HepG2 (cell line): Measurements from ENCODE around the gene CTNNBIP1. TPM values are rescaled to one million over a fixed set of nuclear protein-coding genes. Genes with fewer than 3 reads are reported as not detected.

Source experiments
- ATAC-seq: fragments of 200-7000 bp; cut with Tn5 transposase; 3 replicates; pipeline ENCODE4 v1.9.1; 2020; ENCODE audit warnings: mild to moderate bottlenecking, moderate library complexity
- BruUV-seq: library from RNA; stranded (reverse); fragments of 400-500 nt; replicated peaks from 2 replicates; lab custom pipeline; 2021; lab: Mats Ljungman, UMichigan
- CTCF ChIA-PET: fragments of 300-600 bp; formaldehyde crosslinking; extraction: SDS; loops from one replicate; lab custom pipeline; 2021; ENCODE audit warnings: low total read pairs, inconsistent platforms, low intra/inter-chr PET ratio; lab: Yijun Ruan, JAX
- POLR2A ChIA-PET: fragments of 350-600 bp; sonication (Branson Sonifier 250); formaldehyde crosslinking; loops from one replicate; lab custom pipeline; 2020; ENCODE audit warnings: antibody characterized with exemption, inconsistent platforms; lab: Yijun Ruan, JAX
- DNase-seq: peaks from one replicate; pipeline ENCODE4 v3.0.0-alpha.2; 2015; ENCODE audit warnings: low spot score
- FAIRE-seq: peaks from 3 replicates; lab custom pipeline; 2011; peaks lifted over from hg19 to GRCh38; lab: Jason Lieb, UNC
- H2AFZ ChIP-seq: one replicate; pipeline ENCODE4 v1.6.1; 2011; ENCODE audit warnings: low read length, inconsistent platforms
- H3K27ac ChIP-seq: fragments of 300-600 bp; 3 replicates; pipeline ENCODE4 v1.8.0; 2011; ENCODE audit warnings: mixed run types, mild to moderate bottlenecking, mixed read lengths, low read length, inconsistent platforms; ENCODE audit not compliant: insufficient read depth; ENCODE audit errors: extremely low read length
- H3K27me3 ChIP-seq, 2 experiments: fragments of 200-600 bp in 1 of 2; 2 replicates in 1 of 2; 3 replicates in 1 of 2; pipeline versions ENCODE4 v1.6.0 to v1.8.0; 2011; ENCODE audit warnings: low read length in 2 of 2, mild to moderate bottlenecking in 2 of 2, moderate library complexity in 2 of 2, inconsistent platforms in 1 of 2; ENCODE audit not compliant: insufficient read depth in 2 of 2, control insufficient read depth in 1 of 2
- H3K36me3 ChIP-seq, 2 experiments: fragments of 200-600 bp in 1 of 2; replicated peaks in 1 of 2; 2 replicates in 1 of 2; 3 replicates in 1 of 2; pipeline versions ENCODE4 v1.5.1 to v1.8.0; 2011; ENCODE audit warnings: low read length in 2 of 2, inconsistent platforms in 1 of 2; ENCODE audit not compliant: insufficient read depth in 2 of 2, control insufficient read depth in 1 of 2
- H3K4me1 ChIP-seq: 2 replicates; pipeline ENCODE4 v1.5.1; 2012; ENCODE audit warnings: low read length, inconsistent platforms; ENCODE audit not compliant: insufficient read depth
- H3K4me2 ChIP-seq: 2 replicates; pipeline ENCODE4 v1.6.0; 2011; ENCODE audit warnings: low read depth, low read length, inconsistent platforms
- H3K4me3 ChIP-seq, 3 experiments: fragments of 200-600 bp in 1 of 3; sonication (generic), shearing (Covaris generic) in 1 of 3; replicated peaks in 1 of 3; 2 replicates each; pipeline ENCODE4 v1.5.1; 2011 to 2016; ENCODE audit warnings: low read length in 3 of 3, inconsistent platforms in 2 of 3, low read depth in 2 of 3, mild to moderate bottlenecking in 2 of 3, control low read depth in 1 of 3, mixed read lengths in 1 of 3; ENCODE audit not compliant: insufficient read depth in 1 of 3
- H3K79me2 ChIP-seq: one replicate; pipeline ENCODE4 v1.6.1; 2011; ENCODE audit warnings: low read length, inconsistent platforms; ENCODE audit not compliant: insufficient read depth
- H3K9ac ChIP-seq: 2 replicates; pipeline ENCODE4 v1.6.0; 2011; ENCODE audit warnings: mild to moderate bottlenecking, low read depth, low read length, inconsistent platforms; ENCODE audit not compliant: insufficient read depth
- H3K9me3 ChIP-seq: 2 replicates; pipeline ENCODE4 v1.5.1; 2012; ENCODE audit warnings: mild to moderate bottlenecking, low read length
- H4K20me1 ChIP-seq: 2 replicates; pipeline ENCODE4 v1.6.0; 2011; ENCODE audit warnings: inconsistent platforms, mild to moderate bottlenecking, low read length, moderate library complexity; ENCODE audit not compliant: insufficient read depth
- AKAP8 ChIP-seq: sonication (generic); formaldehyde crosslinking; IDR thresholded peaks from 2 replicates; pipeline ENCODE4 v1.5.1; 2020; ENCODE audit warnings: mild to moderate bottlenecking, missing genetic modification reagents
- CENPX ChIP-seq: sonication (generic); formaldehyde crosslinking; IDR thresholded peaks from 2 replicates; pipeline ENCODE4 v1.9.0; 2021; ENCODE audit warnings: mild to moderate bottlenecking, missing genetic modification reagents, moderate library complexity
- EED ChIP-seq: sonication (generic); formaldehyde crosslinking; IDR thresholded peaks from 2 replicates; pipeline ENCODE4 v1.5.0; 2020; ENCODE audit warnings: mild to moderate bottlenecking, missing genetic modification reagents
- HNRNPH1 ChIP-seq: fragments of 200-400 bp; formaldehyde crosslinking; optimal IDR thresholded peaks from 2 replicates; pipeline ENCODE3; 2017; ENCODE audit warnings: mild to moderate bottlenecking, low read depth, low read length
- IKZF4 ChIP-seq: sonication (generic); formaldehyde crosslinking; IDR thresholded peaks from 2 replicates; pipeline ENCODE4 v1.5.1; 2020; ENCODE audit warnings: borderline replicate concordance, mild to moderate bottlenecking, low read depth, missing genetic modification reagents; ENCODE audit errors: not compliant biosample characterization
- MEIS1 ChIP-seq: sonication (generic); formaldehyde crosslinking; IDR thresholded peaks from 2 replicates; pipeline ENCODE4 v1.9.0; 2021; ENCODE audit warnings: mild to moderate bottlenecking, missing genetic modification reagents, moderate library complexity, borderline replicate concordance
- ONECUT2 ChIP-seq: sonication (generic); formaldehyde crosslinking; IDR thresholded peaks from 2 replicates; pipeline ENCODE4 v1.4.0; 2020; ENCODE audit warnings: missing genetic modification reagents
- PAWR ChIP-seq: sonication (generic); formaldehyde crosslinking; IDR thresholded peaks from 2 replicates; pipeline ENCODE4 v1.4.0; 2020; ENCODE audit warnings: missing genetic modification reagents, mild to moderate bottlenecking, borderline replicate concordance
- POLR2A ChIP-seq, 2 experiments: IDR thresholded peaks; 2 replicates each; pipeline ENCODE4 v1.6.1; 2011; ENCODE audit warnings: low read depth in 2 of 2, low read length in 2 of 2, mild to moderate bottlenecking in 1 of 2, moderate library complexity in 1 of 2; ENCODE audit not compliant: insufficient read depth in 1 of 2
- RXRA ChIP-seq: sonication (generic); formaldehyde crosslinking; IDR thresholded peaks from 2 replicates; pipeline ENCODE4 v1.5.1; 2020; ENCODE audit warnings: missing genetic modification reagents
- SUZ12 ChIP-seq: fragments of 150-350 bp; IDR thresholded peaks from 2 replicates; pipeline ENCODE4 v1.6.1; 2014; ENCODE audit warnings: low read depth, low read length
- U2AF2 ChIP-seq: fragments of 200-400 bp; formaldehyde crosslinking; IDR thresholded peaks from 2 replicates; pipeline ENCODE4 v1.6.1; 2017; ENCODE audit warnings: low read depth, mild to moderate bottlenecking, low read length
- ZBTB7B ChIP-seq: sonication (generic); formaldehyde crosslinking; IDR thresholded peaks from 2 replicates; pipeline ENCODE4 v1.4.0; 2020; ENCODE audit warnings: missing genetic modification reagents
- ZC3H4 ChIP-seq: sonication (generic); formaldehyde crosslinking; IDR thresholded peaks from 2 replicates; pipeline ENCODE4 v1.4.0; 2020; ENCODE audit warnings: missing genetic modification reagents, borderline replicate concordance
- ZFP62 ChIP-seq: sonication (generic); formaldehyde crosslinking; IDR thresholded peaks from 2 replicates; pipeline ENCODE4 v1.4.0; 2020; ENCODE audit warnings: missing genetic modification reagents
- ZNF335 ChIP-seq: sonication (generic); formaldehyde crosslinking; IDR thresholded peaks from 2 replicates; pipeline ENCODE4 v1.4.0; 2020; ENCODE audit warnings: missing genetic modification reagents
- ZNF354B ChIP-seq: sonication (generic); formaldehyde crosslinking; IDR thresholded peaks from 2 replicates; pipeline ENCODE4 v1.8.0; 2022; ENCODE audit warnings: mild to moderate bottlenecking, missing genetic modification reagents
- ZNF549 ChIP-seq: sonication (generic); formaldehyde crosslinking; IDR thresholded peaks from 2 replicates; pipeline ENCODE4 v1.5.0; 2020; ENCODE audit warnings: missing genetic modification reagents
- ZNF569 ChIP-seq: sonication (generic); formaldehyde crosslinking; IDR thresholded peaks from 2 replicates; pipeline ENCODE4 v1.5.0; 2020; ENCODE audit warnings: mild to moderate bottlenecking, missing genetic modification reagents, moderate library complexity, borderline replicate concordance
- ZNF597 ChIP-seq: sonication (generic); formaldehyde crosslinking; IDR thresholded peaks from 2 replicates; pipeline ENCODE4 v1.5.0; 2020; ENCODE audit warnings: missing genetic modification reagents
- ZNF607 ChIP-seq: sonication (generic); formaldehyde crosslinking; IDR thresholded peaks from 2 replicates; pipeline ENCODE4 v1.5.1; 2020; ENCODE audit warnings: missing genetic modification reagents, mild to moderate bottlenecking, borderline replicate concordance
- ZNF780A ChIP-seq: sonication (generic); formaldehyde crosslinking; IDR thresholded peaks from 2 replicates; pipeline ENCODE4 v1.8.0; 2022; ENCODE audit warnings: mild to moderate bottlenecking, missing genetic modification reagents, moderate library complexity
- WGBS: methylation state at CpG from one replicate; pipeline ENCODE4 v1.1.6; 2017; ENCODE audit warnings: low lambda C conversion rate; 5-methylcytosine and 5-hydroxymethylcytosine counted together
- in situ Hi-C: cut with HindIII; loops from 2 replicates; pipeline ENCODE4 v1.10.0; 2017; ENCODE audit warnings: low pct_unique_long_range_greater_than_20kb; ENCODE audit not compliant: extremely low pct_ligation_motif_present
- intact Hi-C: fragments of 100-400 bp; cut with micrococcal nuclease; formaldehyde crosslinking; loops from one replicate; pipeline ENCODE4 v1.10.0; 2022; ENCODE audit not compliant: unreplicated experiment
- polyA plus RNA-seq, 8 experiments: library from polyadenylated mRNA; depleted of rRNA in 3 of 8; stranded (reverse) in 7 of 8; unstranded in 1 of 8; fragments of >200 nt; fragmentation: Illumina TruSeq in 4 of 8; extraction: Trizol in 4 of 8; gene quantifications; 2 replicates each; pipeline versions ENCODE4 v1.2.1 to v1.2.3, GENCODE V29; 2011 to 2016; ENCODE audit warnings: low read depth in 4 of 8, missing spikeins in 1 of 8, mixed read lengths in 1 of 8; ENCODE audit not compliant: insufficient read depth in 1 of 8
- total RNA-seq, 5 experiments: library from RNA; depleted of rRNA; stranded (reverse); fragments of >200 nt; fragmentation: Illumina TruSeq; extraction: Trizol; gene quantifications; 2 replicates each; pipeline ENCODE4 v1.2.3, GENCODE V29; 2016; ENCODE audit warnings: low read depth in 1 of 5

The CTNNBIP1 gene
- total and polyA plus RNA-seq, 2 of the 13 experiments (the other 11 are each of a cell fraction or from before 2014, with no cell fraction given), result 71.7 to 83.0 TPM

DNA sequence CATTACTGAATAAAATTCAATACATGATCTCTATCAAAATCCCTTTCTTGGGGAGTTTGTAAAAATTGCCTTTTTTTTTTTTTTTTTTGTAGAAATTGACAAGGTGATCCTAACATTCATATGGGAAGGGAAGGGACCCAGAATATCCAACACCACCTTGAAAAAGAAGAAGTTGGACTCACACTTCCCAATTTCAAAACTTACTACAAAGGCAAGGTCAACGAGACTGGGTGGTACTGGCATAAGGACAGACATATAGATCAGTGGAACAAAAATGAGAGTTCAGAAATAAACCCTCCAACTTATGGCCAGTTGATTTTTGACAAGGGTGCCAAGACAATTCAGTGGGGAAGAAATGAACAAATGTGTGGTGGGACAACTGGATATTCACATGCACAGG is 54.9 kb downstream of the CTNNBIP1 start:
- TF ChIP-seq AKAP8 (CRISPR knock-in tag) (no peak), HNRNPH1 (no peak), CENPX (CRISPR knock-in tag) (no peak), ZNF597 (CRISPR knock-in tag) (no peak), ZFP62 (CRISPR knock-in tag) (no peak), U2AF2 (no peak)
- Histone ChIP-seq H3K27ac (no peak overlapping the region), H3K27me3 (no peaks in the 10 kb centered on the region), H2AFZ (no peak overlapping the region), H3K4me1 (peaks cover 6% of the 10 kb centered on the region; the same call in 1 of the 2 replicates), H3K79me2 (no peaks in the 10 kb centered on the region), H3K4me2 (no peak overlapping the region), H3K9me3 (0 out of 2 replicates have a peak, but pooled peaks cover 3% of the 10 kb centered on the region), H3K36me3 (peaks cover 12 to 42% of the 10 kb centered on the region in 2 experiments; a peak in 4 of 5 replicates), H3K4me3 (no peak overlapping the region), H4K20me1 (0 out of 2 replicates have a peak, but pooled peaks cover 3% of the 10 kb centered on the region), H3K9ac (no peak overlapping the region)
- DNase-seq (no peak), FAIRE-seq (no peak), ATAC-seq (no peak)
- no TSS peak for BruUV-seq
- 97% methylated on average over 1 of the region's 1 CpG for WGBS
- in situ Hi-C loops (no loop called here), intact Hi-C loops (no loop called here)
- ChIA-PET POLR2A (no interaction called here), CTCF (no interaction called here)

DNA sequence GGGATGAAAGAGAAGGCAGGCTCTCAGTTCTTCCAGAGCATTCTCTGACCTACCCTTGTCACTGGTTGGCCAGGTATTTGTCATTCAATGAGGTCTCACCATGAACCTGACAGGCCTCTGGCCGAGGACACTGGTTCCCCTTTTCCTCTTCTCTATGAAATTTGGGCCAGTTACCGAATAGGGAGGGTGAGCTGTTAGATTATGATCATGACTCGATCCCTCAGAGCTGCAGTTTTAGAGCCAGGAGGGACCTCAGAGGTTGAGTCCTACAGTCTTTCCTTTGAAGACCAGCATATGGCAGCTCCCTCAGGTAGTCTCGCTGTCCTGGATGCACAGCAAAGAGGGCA is 56.8 kb downstream of the CTNNBIP1 start:
- POLR2A ChIA-PET, result no interaction called here
- no TSS peak for BruUV-seq
- WGBS, result 93% methylated on average over 4 of the region's 4 CpGs
- Histone ChIP-seq H2AFZ (no peak overlapping the region), H3K27ac (no peak overlapping the region), H3K79me2 (no peaks in the 10 kb centered on the region), H3K36me3 (peaks cover 11 to 47% of the 10 kb centered on the region in 2 experiments; a peak in 4 of 5 replicates), H3K9me3 (0 out of 2 replicates have a peak, but pooled peaks cover 3% of the 10 kb centered on the region), H3K4me2 (no peak overlapping the region), H3K4me1 (peaks cover 6% of the 10 kb centered on the region; the same call in 1 of the 2 replicates), H3K9ac (no peak overlapping the region), H3K27me3 (no peaks in the 10 kb centered on the region), H3K4me3 (no peak overlapping the region), H4K20me1 (0 out of 2 replicates have a peak, but pooled peaks cover 3% of the 10 kb centered on the region)
- no peak for FAIRE-seq
- no peak for ATAC-seq
- intact Hi-C loops (no loop called here), in situ Hi-C loops (no loop called here)
- CTCF ChIA-PET, result no interaction called here
- no peak for DNase-seq
- TF ChIP-seq EED (CRISPR knock-in tag) (no peak), ZNF354B (CRISPR knock-in tag) (no peak), ZNF607 (CRISPR knock-in tag) (no peak), ZNF569 (CRISPR knock-in tag) (no peak), PAWR (CRISPR knock-in tag) (no peak), RXRA (no peak), ZNF549 (CRISPR knock-in tag) (no peak), POLR2A (IDR thresholded peaks at IDR 0.05; ENCODE audit: insufficient read depth in 1 of 2, low read depth in 2 of 2, low read length in 2 of 2) (no peak), SUZ12 (no peak), ONECUT2 (CRISPR knock-in tag) (no peak), MEIS1 (no peak), ZC3H4 (CRISPR knock-in tag) (no peak), ZBTB7B (CRISPR knock-in tag) (no peak), IKZF4 (CRISPR knock-in tag) (no peak), ZNF780A (CRISPR knock-in tag) (no peak), ZNF335 (CRISPR knock-in tag) (no peak)
